Measurements from ENCODE around the gene ACTL6B.

Gene ACTL6B

GRCh38 chr7:100602889-100603725 lies 53.1 kb downstream of the ACTL6B start:
- H3K4me3 ChIP-seq (ENCODE audit: insufficient read length, low read depth) = peak overlapping the region; percentile 55
- H3K9ac ChIP-seq (ENCODE audit: insufficient read length, low read depth) = peak overlapping the region; percentile 81
- H3K9me3 ChIP-seq (ENCODE audit: insufficient read depth, low read length) = no peaks in the 10 kb centered on the region
- H3K4me1 ChIP-seq (ENCODE audit: insufficient read depth, insufficient read length) = peaks cover 11% of the 10 kb centered on the region
- TF ChIP-seq ZNF274 (IDR thresholded peaks at IDR 0.05; ENCODE audit: low read depth, low read length) (no peak), YY1 (IDR thresholded peaks at IDR 0.05; ENCODE audit: insufficient read depth, insufficient read length) (no peak), SUZ12 (IDR thresholded peaks at IDR 0.05; ENCODE audit: extremely low read depth, insufficient read depth, insufficient read length) (no peak)
- H3K36me3 ChIP-seq (ENCODE audit: insufficient read depth, insufficient read length, low read length) = peaks cover 17% of the 10 kb centered on the region
- H3K27me3 ChIP-seq (ENCODE audit: insufficient read depth, insufficient read length) = peaks cover 6% of the 10 kb centered on the region
- DNase-seq (ENCODE audit: low read depth, low spot score) = peak; percentile 80

GRCh38 chr7:100600730-100601038 lies 55.6 kb downstream of the ACTL6B start:
- TF ChIP-seq ZNF274 (IDR thresholded peaks at IDR 0.05; ENCODE audit: low read depth, low read length) = no peak
- no peak for TF ChIP-seq YY1 (IDR thresholded peaks at IDR 0.05; ENCODE audit: insufficient read depth, insufficient read length)
- no peak for TF ChIP-seq SUZ12 (IDR thresholded peaks at IDR 0.05; ENCODE audit: extremely low read depth, insufficient read depth, insufficient read length)
- H3K36me3 ChIP-seq (ENCODE audit: insufficient read depth, insufficient read length, low read length) = peaks cover 6% of the 10 kb centered on the region
- no peak overlapping the region for H3K9ac ChIP-seq (ENCODE audit: insufficient read length, low read depth)
- peaks cover 6% of the 10 kb centered on the region for H3K27me3 ChIP-seq (ENCODE audit: insufficient read depth, insufficient read length)
- DNase-seq (ENCODE audit: low read depth, low spot score) = no peak
- H3K4me1 ChIP-seq (ENCODE audit: insufficient read depth, insufficient read length) = peaks cover 10% of the 10 kb centered on the region
- H3K9me3 ChIP-seq (ENCODE audit: insufficient read depth, low read length) = no peaks in the 10 kb centered on the region
- no peak overlapping the region for H3K4me3 ChIP-seq (ENCODE audit: insufficient read length, low read depth)

DNA sequence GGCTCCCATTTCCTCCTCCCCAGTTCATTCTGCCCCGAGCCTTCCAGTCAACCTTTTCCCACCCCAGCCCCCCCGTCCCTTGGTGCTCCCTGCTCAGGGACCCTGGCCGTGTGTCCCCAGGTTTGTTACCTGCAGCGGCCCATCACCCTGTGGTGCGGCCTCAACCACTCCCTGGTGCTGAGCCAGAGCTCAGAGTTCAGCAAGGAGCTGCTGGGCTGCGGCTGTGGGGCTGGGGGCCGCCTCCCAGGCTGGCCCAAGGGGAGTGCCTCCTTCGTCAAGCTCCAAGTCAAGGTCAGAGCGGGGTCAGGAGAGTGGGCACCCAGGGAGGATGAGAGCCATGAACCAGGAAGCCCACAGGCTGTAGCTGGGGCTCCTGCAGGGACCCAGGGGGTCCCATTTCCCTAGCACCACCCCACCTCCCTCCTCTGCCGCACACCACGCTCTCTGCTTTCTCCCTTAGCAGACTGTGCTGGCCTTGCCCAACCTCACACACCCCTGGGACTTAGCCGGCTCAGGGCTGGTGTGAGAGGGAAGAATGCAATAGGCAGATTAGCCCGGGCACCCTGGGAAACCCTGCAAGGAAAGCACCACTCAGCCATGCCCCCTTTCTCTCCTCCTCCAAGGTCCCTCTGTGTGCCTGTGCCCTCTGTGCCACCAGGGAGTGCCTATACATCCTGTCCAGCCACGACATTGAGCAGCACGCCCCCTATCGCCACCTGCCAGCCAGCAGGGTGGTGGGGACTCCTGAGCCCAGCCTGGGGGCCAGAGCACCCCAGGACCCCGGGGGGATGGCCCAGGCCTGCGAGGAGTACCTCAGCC lies 56.1 kb downstream of the ACTL6B start:
- Histone ChIP-seq H3K36me3 (ENCODE audit: insufficient read depth, insufficient read length, low read length) (peaks cover 9% of the 10 kb centered on the region), H3K4me1 (ENCODE audit: insufficient read depth, insufficient read length) (peaks cover 9% of the 10 kb centered on the region), H3K4me3 (ENCODE audit: insufficient read length, low read depth) (no peak overlapping the region), H3K9ac (ENCODE audit: insufficient read length, low read depth) (no peak overlapping the region), H3K9me3 (ENCODE audit: insufficient read depth, low read length) (no peaks in the 10 kb centered on the region), H3K27me3 (ENCODE audit: insufficient read depth, insufficient read length) (peaks cover 2% of the 10 kb centered on the region)
- no peak for DNase-seq (ENCODE audit: low read depth, low spot score)
- TF ChIP-seq YY1 (IDR thresholded peaks at IDR 0.05; ENCODE audit: insufficient read depth, insufficient read length) = no peak
- no peak for TF ChIP-seq ZNF274 (IDR thresholded peaks at IDR 0.05; ENCODE audit: low read depth, low read length)
- TF ChIP-seq SUZ12 (IDR thresholded peaks at IDR 0.05; ENCODE audit: extremely low read depth, insufficient read depth, insufficient read length) = no peak

- DNase-seq (ENCODE audit: low read depth, low spot score) = no peak
- TF ChIP-seq YY1 (IDR thresholded peaks at IDR 0.05; ENCODE audit: insufficient read depth, insufficient read length) = no peak
- no peak for TF ChIP-seq ZNF274 (IDR thresholded peaks at IDR 0.05; ENCODE audit: low read depth, low read length)
- no peak for TF ChIP-seq SUZ12 (IDR thresholded peaks at IDR 0.05; ENCODE audit: extremely low read depth, insufficient read depth, insufficient read length)
- peaks cover 9% of the 10 kb centered on the region for H3K4me1 ChIP-seq (ENCODE audit: insufficient read depth, insufficient read length)
- no peak overlapping the region for H3K9ac ChIP-seq (ENCODE audit: insufficient read length, low read depth)
- H3K4me3 ChIP-seq (ENCODE audit: insufficient read length, low read depth) = no peak overlapping the region
- peaks cover 9% of the 10 kb centered on the region for H3K36me3 ChIP-seq (ENCODE audit: insufficient read depth, insufficient read length, low read length)
- H3K27me3 ChIP-seq (ENCODE audit: insufficient read depth, insufficient read length) = no peaks in the 10 kb centered on the region
- no peaks in the 10 kb centered on the region for H3K9me3 ChIP-seq (ENCODE audit: insufficient read depth, low read length)
These were observed 57.8 kb downstream of the ACTL6B start for GRCh38 chr7:100598425-100598824.

- H3K9ac ChIP-seq (ENCODE audit: insufficient read length, low read depth) = no peak overlapping the region
- DNase-seq (ENCODE audit: low read depth, low spot score) = no peak
- peaks cover 9% of the 10 kb centered on the region for H3K36me3 ChIP-seq (ENCODE audit: insufficient read depth, insufficient read length, low read length)
- no peaks in the 10 kb centered on the region for H3K9me3 ChIP-seq (ENCODE audit: insufficient read depth, low read length)
- no peaks in the 10 kb centered on the region for H3K27me3 ChIP-seq (ENCODE audit: insufficient read depth, insufficient read length)
- TF ChIP-seq YY1 (IDR thresholded peaks at IDR 0.05; ENCODE audit: insufficient read depth, insufficient read length) (no peak), ZNF274 (IDR thresholded peaks at IDR 0.05; ENCODE audit: low read depth, low read length) (no peak), SUZ12 (IDR thresholded peaks at IDR 0.05; ENCODE audit: extremely low read depth, insufficient read depth, insufficient read length) (no peak)
- H3K4me1 ChIP-seq (ENCODE audit: insufficient read depth, insufficient read length) = peaks cover 12% of the 10 kb centered on the region
- H3K4me3 ChIP-seq (ENCODE audit: insufficient read length, low read depth) = no peak overlapping the region
These were observed 61.1 kb downstream of the ACTL6B start for GRCh38 chr7:100595188-100595587.
